Measurements from ENCODE around the gene MYMX. TPM values are rescaled to one million over a fixed set of nuclear protein-coding genes. Genes with fewer than 3 reads are reported as not detected.
A peak's percentile ranks its signal among the peaks of the same experiment; 100 is the strongest.
"Not testable (repeated sequence)": the region's sequence is repeated elsewhere in the genome, so short reads cannot be mapped to it uniquely, and the experiment has no call there.

Gene MYMX
- polyA plus RNA-seq, 1 donor from 2014 or later = not detected

DNA sequence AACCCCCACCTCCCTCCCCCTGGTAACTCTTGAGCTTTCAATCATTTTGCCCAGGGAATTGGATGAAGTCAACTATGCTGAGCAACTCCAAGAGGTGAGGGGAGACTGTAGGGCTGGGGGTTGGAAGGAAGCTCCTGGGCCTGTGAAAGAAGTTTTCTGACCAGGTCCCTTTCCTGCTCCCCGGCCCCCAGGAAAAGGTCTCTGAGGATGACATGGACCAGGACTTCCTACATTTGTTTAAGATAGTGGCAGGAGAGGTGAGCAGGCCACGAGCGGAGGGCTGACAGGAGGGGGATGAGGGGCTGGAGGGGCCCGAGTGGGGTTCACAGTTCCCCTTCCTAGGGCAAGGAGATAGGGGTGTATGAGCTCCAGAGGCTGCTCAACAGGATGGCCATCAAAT, 36.3 kb upstream of the MYMX start:
- H3K4me1 Mint-ChIP-seq = peaks cover 7 to 8% (median 7%) of the 10 kb centered on the region in 3 donors
- no peaks in the 10 kb centered on the region for H3K9me3 Mint-ChIP-seq
- no peaks in the 10 kb centered on the region for H3K36me3 Mint-ChIP-seq
- peaks cover 16% of the 10 kb centered on the region for H3K27me3 Mint-ChIP-seq
- H3K4me3 Mint-ChIP-seq = no peak overlapping the region
- no peak overlapping the region for H3K27ac Mint-ChIP-seq

DNA sequence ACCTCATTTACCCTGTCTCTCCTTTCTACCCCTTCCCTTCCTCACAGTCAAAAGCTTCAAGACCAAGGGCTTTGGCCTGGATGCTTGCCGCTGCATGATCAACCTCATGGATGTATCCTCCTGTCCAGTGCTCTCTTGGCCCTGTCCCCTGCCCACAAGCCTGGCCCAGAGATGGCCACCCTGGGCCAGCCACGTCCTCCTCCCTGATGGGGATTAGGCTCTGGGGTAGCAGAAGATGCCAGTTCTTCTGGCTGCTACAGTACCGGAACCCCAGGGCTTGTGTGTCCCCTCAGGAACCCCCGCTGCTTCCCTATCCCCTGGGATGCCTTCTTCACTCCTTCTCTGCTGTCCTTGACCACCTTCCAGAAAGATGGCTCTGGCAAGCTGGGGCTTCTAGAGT, 35.8 kb upstream of the MYMX start:
- H3K27ac Mint-ChIP-seq = no peak overlapping the region
- no peak overlapping the region for H3K4me3 Mint-ChIP-seq
- H3K27me3 Mint-ChIP-seq = peaks cover 16% of the 10 kb centered on the region
- no peaks in the 10 kb centered on the region for H3K36me3 Mint-ChIP-seq
- no peaks in the 10 kb centered on the region for H3K9me3 Mint-ChIP-seq
- peaks cover 7 to 8% (median 7%) of the 10 kb centered on the region in 3 donors for H3K4me1 Mint-ChIP-seq

DNA sequence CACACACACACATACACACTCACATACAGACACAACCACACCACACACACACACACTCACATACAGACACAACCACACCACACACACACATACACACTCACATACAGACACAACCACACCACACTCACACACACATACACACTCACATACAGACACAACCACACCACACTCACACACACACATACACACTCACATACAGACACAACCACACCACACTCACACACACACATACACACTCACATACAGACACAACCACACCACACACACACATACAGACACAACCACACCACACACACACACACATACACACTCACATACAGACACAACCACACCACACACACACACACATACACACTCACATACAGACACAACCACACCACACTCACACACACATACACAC, 34.9 kb upstream of the MYMX start:
- not testable (repeated sequence) for H3K4me3 Mint-ChIP-seq, H3K4me1 Mint-ChIP-seq, H3K9me3 Mint-ChIP-seq, H3K27ac Mint-ChIP-seq, H3K36me3 Mint-ChIP-seq
- peaks cover 16% of the 10 kb centered on the region for H3K27me3 Mint-ChIP-seq

DNA sequence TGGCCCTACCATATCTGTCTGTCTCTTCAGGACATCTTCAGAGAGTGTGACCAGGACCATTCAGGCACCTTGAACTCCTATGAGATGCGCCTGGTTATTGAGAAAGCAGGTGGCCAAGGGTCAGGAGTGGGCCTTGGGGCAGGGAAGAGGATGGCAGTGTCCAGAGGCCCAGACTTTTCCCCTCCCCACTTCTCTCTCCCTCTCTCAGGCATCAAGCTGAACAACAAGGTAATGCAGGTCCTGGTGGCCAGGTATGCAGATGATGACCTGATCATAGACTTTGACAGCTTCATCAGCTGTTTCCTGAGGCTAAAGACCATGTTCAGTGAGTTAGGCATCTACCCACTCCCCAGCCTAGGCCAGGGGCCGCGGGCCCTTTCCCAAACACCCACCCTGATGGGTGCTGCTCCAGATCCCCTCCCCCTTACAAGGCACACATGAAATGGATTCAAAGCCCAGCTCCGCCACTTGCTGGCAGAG, 33.8 kb upstream of the MYMX start:
- Mint-ChIP-seq H3K4me3 (no peak overlapping the region), H3K27ac (no peak overlapping the region), H3K36me3 (no peaks in the 10 kb centered on the region), H3K9me3 (no peaks in the 10 kb centered on the region), H3K27me3 (peaks cover 13% of the 10 kb centered on the region), H3K4me1 (peaks cover 0 to 5% (median 3%) of the 10 kb centered on the region in 3 donors)

DNA sequence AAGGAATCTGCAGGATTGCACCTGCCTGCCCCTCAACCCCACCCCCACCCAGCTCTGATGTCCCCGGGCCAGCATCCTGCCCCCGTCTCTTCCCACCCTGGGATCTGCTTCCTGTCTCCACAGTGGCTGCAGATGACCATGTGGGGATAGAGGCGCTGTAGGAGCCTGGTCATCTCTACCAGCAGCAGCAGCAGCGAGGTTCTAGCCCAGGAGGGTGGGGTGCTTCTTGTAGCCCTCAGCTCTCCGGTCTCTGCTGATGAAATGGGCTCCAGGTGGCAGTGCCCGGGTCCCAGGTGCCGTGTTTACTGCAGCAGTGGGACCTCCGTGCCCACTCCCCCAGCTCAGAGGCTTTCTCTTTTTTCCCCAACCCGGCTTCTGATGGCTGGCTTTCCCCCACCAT, 32.9 kb upstream of the MYMX start:
- Mint-ChIP-seq H3K27me3 (peaks cover 10% of the 10 kb centered on the region), H3K9me3 (no peaks in the 10 kb centered on the region), H3K36me3 (no peaks in the 10 kb centered on the region), H3K4me1 (peaks cover 0 to 3% (median 0%) of the 10 kb centered on the region in 3 donors), H3K4me3 (no peak overlapping the region), H3K27ac (no peak overlapping the region)

DNA sequence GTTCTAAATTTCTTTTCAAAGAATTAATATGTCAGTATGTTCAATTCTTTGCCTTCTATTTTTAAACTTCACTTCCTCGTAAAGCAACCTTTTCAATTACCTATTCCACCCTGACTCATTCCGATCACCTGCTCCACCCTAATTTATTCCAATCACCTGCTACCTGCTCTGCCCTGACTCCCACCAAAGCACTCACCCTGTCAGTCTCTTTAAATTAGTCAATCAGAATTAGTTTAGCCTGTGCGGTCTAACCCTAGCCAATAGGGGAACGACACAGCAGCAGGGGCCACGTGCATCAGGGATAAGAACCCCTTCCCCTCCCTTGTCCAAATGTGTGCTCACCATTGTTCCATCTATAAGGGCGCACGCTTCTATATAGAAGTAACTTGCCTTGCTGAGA, 31.4 kb upstream of the MYMX start:
- not testable (repeated sequence) for H3K4me3 Mint-ChIP-seq, H3K27ac Mint-ChIP-seq, H3K9me3 Mint-ChIP-seq, H3K36me3 Mint-ChIP-seq, H3K4me1 Mint-ChIP-seq, H3K27me3 Mint-ChIP-seq

DNA sequence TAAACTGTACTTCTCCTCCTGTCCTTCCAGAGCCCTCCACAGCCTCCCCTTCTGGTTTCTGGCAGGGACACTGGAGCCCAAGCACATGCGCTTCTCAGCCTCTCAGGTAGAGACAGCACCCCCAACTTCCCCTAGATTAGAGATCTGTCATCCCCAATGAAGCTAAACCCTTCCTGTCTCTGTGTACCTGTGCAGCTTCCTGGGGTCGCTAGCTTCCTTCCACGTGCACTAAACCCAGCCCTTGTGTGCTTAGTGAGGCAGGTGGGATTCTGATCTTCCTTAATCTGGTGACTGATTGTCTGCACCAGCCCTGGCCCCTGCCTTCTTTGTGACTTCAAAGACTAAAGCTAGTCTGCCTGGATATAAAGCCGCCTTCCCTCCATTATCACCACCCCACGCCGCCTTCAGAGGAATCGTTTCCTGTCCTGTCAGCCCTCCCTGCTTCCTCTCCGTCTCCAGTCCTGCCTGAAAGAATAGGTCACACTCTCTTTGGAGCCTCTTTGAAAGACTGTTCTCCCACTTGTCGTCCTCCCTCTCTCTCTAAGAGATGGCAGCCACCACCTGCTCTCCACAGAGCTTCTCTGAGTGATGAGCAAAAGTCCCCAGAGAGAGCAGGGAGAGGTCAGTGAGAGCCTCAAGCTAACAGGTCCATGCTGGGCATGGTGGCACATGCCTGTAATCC, 30.6 kb upstream of the MYMX start:
- Mint-ChIP-seq H3K27ac (no peak overlapping the region), H3K4me3 (peak overlapping the region in 1 of 4 donors; percentile 6), H3K36me3 (no peaks in the 10 kb centered on the region), H3K27me3 (peaks cover 10% of the 10 kb centered on the region), H3K9me3 (no peaks in the 10 kb centered on the region), H3K4me1 (peaks cover 0 to 2% (median 0%) of the 10 kb centered on the region in 3 donors)

DNA sequence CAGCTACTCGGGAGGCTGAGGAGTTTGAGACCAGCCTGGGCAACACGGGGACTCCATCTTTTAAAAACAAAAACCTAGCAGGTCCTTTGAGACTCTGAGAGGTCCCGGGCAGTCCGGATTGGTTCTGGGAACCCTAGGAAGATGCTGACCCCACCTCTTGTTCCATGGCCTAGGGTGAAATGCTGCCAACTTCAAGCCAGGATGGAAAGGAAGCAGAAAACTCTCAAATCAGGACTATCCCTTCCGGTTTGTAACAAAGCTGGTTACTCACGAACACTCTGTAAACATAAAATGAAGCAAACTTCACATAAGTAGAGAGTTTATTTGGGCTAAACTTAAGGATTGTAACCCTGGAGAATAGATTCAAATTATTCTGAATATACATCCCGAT, 30.1 kb upstream of the MYMX start:
- H3K4me1 Mint-ChIP-seq = peaks cover 0 to 2% (median 0%) of the 10 kb centered on the region in 3 donors
- H3K27me3 Mint-ChIP-seq = peaks cover 10% of the 10 kb centered on the region
- H3K36me3 Mint-ChIP-seq = no peaks in the 10 kb centered on the region
- H3K4me3 Mint-ChIP-seq = no peak overlapping the region
- no peaks in the 10 kb centered on the region for H3K9me3 Mint-ChIP-seq
- H3K27ac Mint-ChIP-seq = no peak overlapping the region

DNA sequence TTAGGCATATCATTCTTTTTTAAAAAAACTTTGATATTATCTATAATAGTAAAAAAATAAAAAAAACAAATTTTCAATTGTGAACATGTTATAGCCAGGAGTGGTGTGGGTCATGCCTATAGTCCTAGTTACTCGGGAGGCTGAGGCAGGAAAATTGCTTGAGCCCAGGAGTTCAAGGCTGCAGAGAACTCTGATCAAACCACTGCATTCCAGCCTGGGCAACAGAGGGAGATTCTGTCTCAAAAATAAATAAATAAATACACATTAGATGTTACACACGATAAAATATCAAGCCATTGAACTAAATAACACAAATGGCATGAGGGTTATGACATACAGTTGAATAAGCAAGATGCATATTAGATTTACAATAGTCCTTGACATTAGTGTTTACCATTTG, 27.9 kb upstream of the MYMX start:
- Mint-ChIP-seq H3K27ac (no peak overlapping the region), H3K36me3 (no peaks in the 10 kb centered on the region), H3K4me3 (no peak overlapping the region), H3K9me3 (no peaks in the 10 kb centered on the region), H3K27me3 (peaks cover 22% of the 10 kb centered on the region), H3K4me1 (peaks cover 0 to 3% (median 2%) of the 10 kb centered on the region in 3 donors)

DNA sequence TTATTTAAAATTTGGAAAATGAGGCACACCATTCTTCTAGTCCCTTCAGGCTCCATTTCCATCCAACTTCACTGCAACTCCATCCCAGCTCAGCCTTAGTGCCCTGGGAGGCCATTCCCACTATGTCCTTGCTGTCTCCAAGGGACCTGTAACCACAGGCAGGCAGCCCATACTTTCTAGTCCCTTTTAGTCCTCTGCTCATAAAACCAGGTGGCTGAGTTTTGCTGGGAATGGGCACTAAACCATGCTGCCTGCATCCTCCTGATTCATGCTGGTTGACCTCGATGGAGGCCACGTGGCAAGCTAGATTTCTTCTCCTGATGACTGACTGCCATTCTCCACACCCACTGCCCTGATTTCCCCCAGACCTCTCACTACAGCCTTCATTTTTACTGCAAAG, 27.5 kb upstream of the MYMX start:
- Mint-ChIP-seq H3K27me3 (peaks cover 20% of the 10 kb centered on the region), H3K9me3 (no peaks in the 10 kb centered on the region), H3K36me3 (no peaks in the 10 kb centered on the region), H3K27ac (no peak overlapping the region), H3K4me1 (peaks cover 0 to 3% (median 0%) of the 10 kb centered on the region in 3 donors), H3K4me3 (no peak overlapping the region)

DNA sequence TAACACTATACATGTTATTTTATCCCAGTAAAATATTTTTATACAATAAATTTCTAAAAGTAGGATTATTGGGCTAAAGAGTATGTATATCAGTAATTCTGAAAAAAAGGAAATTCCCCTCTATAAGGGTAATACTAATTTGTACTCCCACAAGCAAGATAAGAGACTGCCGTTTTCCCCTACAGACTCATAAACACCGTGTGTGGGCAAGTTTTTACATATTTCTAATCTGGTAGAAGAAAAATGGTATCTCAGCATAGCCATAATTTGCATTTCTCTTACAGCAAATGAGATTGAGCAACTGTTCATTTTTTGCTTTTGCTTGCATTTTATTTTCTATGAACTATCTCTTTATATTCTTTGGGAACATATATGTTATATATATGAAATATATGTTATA, 26.0 kb upstream of the MYMX start:
- Mint-ChIP-seq H3K4me1 (peaks cover 0 to 3% (median 0%) of the 10 kb centered on the region in 3 donors), H3K4me3 (no peak overlapping the region), H3K9me3 (no peaks in the 10 kb centered on the region), H3K27me3 (peaks cover 14% of the 10 kb centered on the region), H3K36me3 (no peaks in the 10 kb centered on the region), H3K27ac (no peak overlapping the region)

DNA sequence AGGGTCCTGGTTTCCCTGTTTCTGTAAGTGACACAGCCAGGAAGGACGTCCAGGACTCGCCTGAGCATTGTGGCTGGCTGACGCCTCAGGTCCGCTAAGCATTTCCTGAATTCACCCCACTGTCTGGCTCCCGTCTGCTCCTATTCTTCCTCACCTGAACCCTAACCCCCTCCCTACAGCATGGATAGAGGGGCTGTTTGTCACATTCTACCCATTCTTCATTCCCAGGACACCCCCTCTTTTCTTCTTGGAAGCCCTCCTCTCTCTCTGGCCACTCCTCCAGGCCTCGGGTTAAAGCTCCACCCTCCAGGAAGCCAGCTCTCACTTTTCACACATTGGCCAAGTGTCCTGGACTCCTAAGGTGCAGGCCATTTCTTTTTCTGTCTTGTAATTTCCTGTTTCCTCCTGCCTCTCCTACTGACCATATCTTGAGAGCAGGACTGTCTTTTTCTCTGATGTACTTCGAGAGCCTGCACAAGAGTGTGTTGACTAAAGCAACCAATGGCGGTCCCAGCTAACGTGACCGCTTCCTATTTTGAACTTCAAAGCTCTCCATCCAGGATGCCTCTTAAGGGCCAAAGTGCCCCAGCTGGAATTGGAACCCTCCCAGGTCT, 24.2 kb upstream of the MYMX start:
- Mint-ChIP-seq H3K27me3 (peaks cover 12% of the 10 kb centered on the region), H3K4me3 (peak overlapping the region in 2 of 4 donors; percentile 11 to 45), H3K36me3 (no peaks in the 10 kb centered on the region), H3K4me1 (peaks cover 0 to 3% (median 0%) of the 10 kb centered on the region in 3 donors), H3K27ac (peak overlapping the region in 1 of 3 donors; percentile 57), H3K9me3 (no peaks in the 10 kb centered on the region)

DNA sequence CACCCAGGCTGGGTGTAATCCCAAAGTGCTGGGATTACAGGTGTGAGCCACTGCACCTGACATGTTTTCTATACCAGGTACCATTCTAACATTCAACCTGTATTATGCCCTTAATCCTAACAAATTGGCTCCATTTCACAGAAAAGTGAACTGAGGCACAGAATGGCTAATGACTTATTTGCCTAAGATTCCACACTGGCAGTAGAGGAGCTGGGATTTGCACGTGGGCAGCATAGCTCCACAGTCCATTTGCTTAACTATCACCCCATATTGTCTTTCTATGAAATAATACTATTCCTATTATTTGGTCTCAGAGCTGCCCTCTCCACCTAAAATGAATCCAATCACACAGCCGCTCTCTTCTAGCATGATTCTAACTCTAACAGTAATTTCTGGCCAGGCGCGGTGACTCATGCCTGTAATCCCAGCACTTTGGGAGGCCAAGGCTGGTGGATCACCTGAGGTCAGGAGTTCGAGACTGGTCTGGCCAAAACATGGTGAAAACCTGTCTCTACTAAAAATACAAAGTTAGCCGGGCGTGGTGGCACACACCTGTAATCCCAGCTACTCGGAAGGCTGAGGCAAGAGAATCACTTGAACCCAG, 23.3 kb upstream of the MYMX start:
- H3K9me3 Mint-ChIP-seq = no peaks in the 10 kb centered on the region
- peaks cover 0 to 3% (median 0%) of the 10 kb centered on the region in 3 donors for H3K4me1 Mint-ChIP-seq
- peak overlapping the region in 1 of 4 donors; percentile 14 for H3K4me3 Mint-ChIP-seq
- no peak overlapping the region for H3K27ac Mint-ChIP-seq
- peaks cover 12% of the 10 kb centered on the region for H3K27me3 Mint-ChIP-seq
- H3K36me3 Mint-ChIP-seq = no peaks in the 10 kb centered on the region

DNA sequence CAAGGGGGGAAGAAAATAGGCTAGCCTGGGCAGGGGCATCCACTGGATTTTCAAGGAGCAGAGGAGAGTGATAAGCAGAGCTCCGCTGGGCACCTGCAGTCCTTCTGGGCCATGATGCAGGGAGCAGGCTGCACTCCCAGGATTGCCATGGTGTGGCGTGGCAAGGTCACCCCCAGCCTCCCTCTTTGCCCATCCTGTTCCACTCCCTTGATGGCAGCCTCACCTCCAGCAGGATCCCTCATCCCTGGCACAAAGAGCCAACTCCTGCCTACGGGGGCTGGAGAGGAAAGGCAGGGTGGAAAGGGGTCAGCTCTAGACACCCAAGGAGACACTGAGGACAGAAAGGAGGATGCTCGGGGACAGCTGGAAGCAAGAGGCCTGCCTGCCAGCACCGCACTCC, 22.4 kb upstream of the MYMX start:
- Mint-ChIP-seq H3K9me3 (no peaks in the 10 kb centered on the region), H3K4me3 (no peak overlapping the region), H3K27me3 (peaks cover 12% of the 10 kb centered on the region), H3K27ac (no peak overlapping the region), H3K36me3 (no peaks in the 10 kb centered on the region), H3K4me1 (peaks cover 0 to 3% (median 0%) of the 10 kb centered on the region in 3 donors)

DNA sequence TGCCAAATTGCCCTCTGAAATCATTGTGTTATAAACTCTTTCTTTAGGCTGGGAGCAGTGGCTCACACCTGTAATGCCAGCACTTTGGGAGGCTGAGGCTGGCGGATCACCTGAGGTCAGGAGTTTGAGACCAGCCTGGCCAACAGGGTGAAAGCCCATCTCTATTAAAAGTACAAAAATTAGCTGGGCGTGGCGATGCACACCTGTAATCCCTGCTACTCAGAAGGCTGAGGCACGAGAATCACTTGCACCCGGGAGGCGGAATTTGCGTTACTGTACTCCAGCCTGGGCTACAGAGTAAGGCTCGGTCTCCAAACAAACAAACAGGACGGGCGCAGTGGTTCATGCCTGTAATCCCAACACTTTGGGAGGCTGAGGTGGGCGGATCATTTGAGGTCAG, 20.4 kb upstream of the MYMX start:
- H3K9me3 Mint-ChIP-seq, H3K4me1 Mint-ChIP-seq, H3K36me3 Mint-ChIP-seq, H3K27ac Mint-ChIP-seq, H3K4me3 Mint-ChIP-seq: not testable (repeated sequence)
- H3K27me3 Mint-ChIP-seq = peaks cover 14% of the 10 kb centered on the region

DNA sequence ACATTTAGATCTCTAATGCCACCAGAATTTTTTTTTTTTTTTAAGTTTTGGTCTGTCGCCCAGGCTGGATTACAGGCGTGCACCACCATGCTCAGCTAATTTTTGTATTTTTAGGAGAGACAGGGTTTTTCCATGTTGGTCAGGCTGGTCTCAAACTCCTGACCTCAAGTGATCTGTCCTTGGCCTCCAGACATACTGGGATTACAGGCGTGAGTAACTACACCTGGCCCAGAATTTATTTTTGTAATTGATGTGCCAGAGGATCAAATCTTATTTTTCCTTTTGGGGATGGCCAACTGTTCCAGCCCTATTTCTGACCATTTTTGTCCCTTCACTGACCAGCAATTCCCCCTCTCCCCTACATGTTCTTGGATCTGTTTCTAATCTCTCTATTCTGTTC, 18.0 kb upstream of the MYMX start:
- no peaks in the 10 kb centered on the region for H3K4me1 Mint-ChIP-seq
- no peak overlapping the region for H3K4me3 Mint-ChIP-seq
- H3K36me3 Mint-ChIP-seq = no peaks in the 10 kb centered on the region
- H3K27me3 Mint-ChIP-seq = peaks cover 4% of the 10 kb centered on the region
- no peak overlapping the region for H3K27ac Mint-ChIP-seq
- H3K9me3 Mint-ChIP-seq = no peaks in the 10 kb centered on the region

Data from IgD-negative memory B cell (primary cell).